Mucosa of rectum (tissue), 2 donors: ENCODE results near the gene DSG2.

Experiments
- H3K27ac ChIP-seq, 2 donors: one replicate each; pipeline ENCODE4 v1.7.0; 2013; ENCODE audit warnings: inconsistent platforms in 2 of 2, low read depth in 2 of 2, low read length in 2 of 2
- H3K27me3 ChIP-seq, 2 donors: one replicate each; pipeline ENCODE4 v1.7.0; 2013; ENCODE audit warnings: low read length in 2 of 2; ENCODE audit not compliant: control insufficient read depth in 2 of 2, insufficient read depth in 2 of 2
- H3K36me3 ChIP-seq, 2 donors: one replicate each; pipeline ENCODE4 v1.7.0; 2013; ENCODE audit warnings: low read length in 2 of 2; ENCODE audit not compliant: control insufficient read depth in 2 of 2, insufficient read depth in 2 of 2
- H3K4me1 ChIP-seq, 2 donors: one replicate each; pipeline ENCODE4 v1.7.0; 2013; ENCODE audit warnings: low read length in 2 of 2, mild to moderate bottlenecking in 1 of 2; ENCODE audit not compliant: control insufficient read depth in 2 of 2, insufficient read depth in 2 of 2
- H3K4me3 ChIP-seq, 2 donors: one replicate each; pipeline ENCODE4 v1.7.0; 2013; ENCODE audit warnings: low read length in 2 of 2
- H3K9ac ChIP-seq, 2 donors: one replicate each; pipeline ENCODE4 v1.7.0; 2013; ENCODE audit warnings: low read length in 2 of 2, low read depth in 1 of 2, mild to moderate bottlenecking in 1 of 2
- H3K9me3 ChIP-seq, 2 donors: one replicate each; pipeline ENCODE4 v1.7.0; 2013; ENCODE audit warnings: low read length in 2 of 2; ENCODE audit not compliant: control insufficient read depth in 2 of 2
- donor health status: healthy.
- donor health status: Normal muscosa, but diverticular disease.

DSG2 gene

DNA sequence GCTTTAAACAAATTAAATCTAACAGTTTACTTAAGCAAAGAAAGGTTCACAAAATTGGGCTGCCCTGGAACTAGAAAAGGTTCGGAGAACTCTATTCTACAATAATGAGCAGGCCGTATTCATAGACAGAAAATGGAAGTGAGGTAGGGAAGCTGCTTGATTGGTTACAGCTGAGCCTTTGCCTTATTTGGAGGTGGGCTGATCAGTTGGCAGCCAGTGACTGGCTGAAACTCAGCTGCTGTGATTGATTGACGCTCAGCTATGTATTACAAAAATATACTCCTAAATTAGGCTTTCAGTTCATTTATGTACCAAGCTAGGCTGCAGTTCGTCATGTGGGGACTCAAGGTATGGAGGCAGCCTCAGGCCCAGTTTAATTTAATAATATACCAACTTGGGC lies 51.4 kb downstream of the DSG2 start:
- Histone ChIP-seq H3K9ac (no peak overlapping the region), H3K9me3 (no peaks in the 10 kb centered on the region), H3K27ac (peak overlapping the region in 1 of 2 donors; percentile 56), H3K36me3 (peaks cover 16 to 21% of the 10 kb centered on the region in 2 donors), H3K4me3 (no peak overlapping the region), H3K4me1 (peaks cover 3 to 9% of the 10 kb centered on the region in 2 donors), H3K27me3 (no peaks in the 10 kb centered on the region)

DNA sequence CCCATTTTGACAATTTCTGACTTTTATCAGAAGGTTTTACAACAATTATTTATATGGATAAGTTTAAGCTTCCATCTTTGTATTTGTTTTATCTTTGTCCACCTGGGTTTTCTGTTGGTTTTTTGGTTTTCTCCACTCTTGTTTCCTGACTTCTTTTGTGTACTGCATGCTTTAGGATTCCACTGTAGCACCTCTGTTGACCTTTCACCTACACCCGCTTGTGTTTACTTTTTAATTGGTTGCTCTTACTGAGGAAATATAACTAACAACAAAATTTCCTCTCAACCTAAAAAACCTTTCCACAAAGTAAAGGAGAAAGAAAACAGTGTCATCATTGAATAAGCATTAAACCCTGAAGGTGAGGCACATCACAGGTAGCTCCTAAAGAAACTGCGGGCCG lies 53.9 kb downstream of the DSG2 start:
- H3K27me3 ChIP-seq: no peaks in the 10 kb centered on the region
- H3K9me3 ChIP-seq: no peaks in the 10 kb centered on the region
- no peak overlapping the region for H3K27ac ChIP-seq
- peaks cover 0 to 3% of the 10 kb centered on the region in 2 donors for H3K36me3 ChIP-seq
- H3K9ac ChIP-seq: no peak overlapping the region
- peaks cover 3 to 9% of the 10 kb centered on the region in 2 donors for H3K4me1 ChIP-seq
- H3K4me3 ChIP-seq: no peak overlapping the region

DNA sequence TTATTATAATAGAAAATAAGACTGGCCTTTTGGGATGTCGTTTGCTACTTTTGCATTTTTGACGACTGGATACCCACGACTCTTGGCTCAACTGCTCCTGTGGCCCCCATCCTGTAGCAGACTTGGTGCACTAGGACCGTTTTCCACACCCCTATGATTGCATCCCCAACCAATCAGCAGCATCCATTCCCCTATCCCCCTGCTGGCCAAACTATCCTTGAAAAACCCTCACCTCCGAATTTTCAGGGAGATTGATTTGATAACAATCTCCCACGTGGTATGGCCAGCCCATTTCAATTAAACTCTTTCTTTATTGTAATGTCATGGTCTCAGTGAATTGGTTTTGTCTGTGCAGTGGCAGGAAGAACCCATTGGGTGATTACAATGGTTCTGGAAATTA lies 55.8 kb downstream of the DSG2 start:
- no peaks in the 10 kb centered on the region for H3K27me3 ChIP-seq
- H3K27ac ChIP-seq: no peak overlapping the region
- H3K36me3 ChIP-seq: no peaks in the 10 kb centered on the region
- H3K4me3 ChIP-seq: no peak overlapping the region
- no peaks in the 10 kb centered on the region for H3K9me3 ChIP-seq
- H3K9ac ChIP-seq: no peak overlapping the region
- H3K4me1 ChIP-seq: peaks cover 3 to 6% of the 10 kb centered on the region in 2 donors

DNA sequence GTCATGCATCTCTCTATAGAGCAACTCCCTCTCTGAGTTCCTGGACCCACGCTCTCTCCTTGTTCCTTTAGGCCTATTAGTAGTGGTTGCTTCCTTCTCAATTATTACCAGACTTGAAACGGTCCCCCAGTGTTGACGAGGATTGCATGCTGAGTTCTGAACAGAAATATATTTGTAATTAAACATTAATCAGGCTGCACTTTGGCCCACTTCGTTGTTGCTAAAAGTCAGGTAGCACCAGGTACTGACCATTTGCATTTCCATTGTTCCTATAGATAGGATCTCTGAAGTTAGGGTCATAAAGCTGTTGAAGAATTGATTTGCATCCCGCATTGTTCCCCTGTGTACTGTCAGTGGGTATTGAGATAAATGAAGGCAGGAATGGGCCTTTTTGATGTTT lies 56.8 kb downstream of the DSG2 start:
- Histone ChIP-seq H3K4me3 (no peak overlapping the region), H3K4me1 (peaks cover 0 to under 1% of the 10 kb centered on the region in 2 donors), H3K9ac (no peak overlapping the region), H3K27ac (no peak overlapping the region), H3K9me3 (no peaks in the 10 kb centered on the region), H3K27me3 (no peaks in the 10 kb centered on the region), H3K36me3 (no peaks in the 10 kb centered on the region)

DNA sequence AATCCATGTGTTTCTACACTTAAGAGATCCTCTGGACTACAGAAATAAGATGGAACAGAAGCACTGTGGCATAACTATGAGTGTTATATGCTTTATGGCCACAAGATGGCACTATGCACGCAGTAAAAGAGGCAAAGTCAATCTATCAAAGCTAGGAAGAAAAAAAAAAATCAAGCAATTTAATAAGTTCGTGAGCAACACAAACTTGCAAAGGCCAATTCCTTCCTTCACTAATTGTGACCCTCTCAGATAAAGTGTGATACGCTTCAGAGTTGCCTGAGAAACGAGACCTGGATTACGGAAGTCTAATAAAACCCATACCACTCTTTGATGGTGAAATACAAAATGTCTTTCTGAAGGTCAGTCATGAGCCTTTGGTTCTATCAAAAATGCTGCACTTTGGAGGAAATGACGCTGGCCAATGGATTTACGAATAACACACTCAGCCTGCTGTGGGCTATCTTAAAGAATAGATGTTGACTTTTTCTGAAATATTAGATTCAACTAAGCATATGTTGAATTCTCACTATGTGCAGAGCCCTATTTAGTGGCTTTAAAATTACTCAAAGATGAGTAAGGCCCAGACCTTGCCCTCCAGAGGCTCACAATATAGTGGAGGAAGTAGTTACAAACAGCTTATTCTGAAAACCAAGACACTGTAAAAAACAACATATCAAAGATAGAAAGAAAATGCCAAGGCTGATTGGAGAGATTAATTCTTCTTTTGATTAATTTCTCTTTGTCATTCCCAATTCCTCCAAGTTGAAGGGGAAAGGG lies 58.2 kb downstream of the DSG2 start:
- no peak overlapping the region for H3K27ac ChIP-seq
- H3K4me1 ChIP-seq: no peaks in the 10 kb centered on the region
- H3K9me3 ChIP-seq: no peaks in the 10 kb centered on the region

DNA sequence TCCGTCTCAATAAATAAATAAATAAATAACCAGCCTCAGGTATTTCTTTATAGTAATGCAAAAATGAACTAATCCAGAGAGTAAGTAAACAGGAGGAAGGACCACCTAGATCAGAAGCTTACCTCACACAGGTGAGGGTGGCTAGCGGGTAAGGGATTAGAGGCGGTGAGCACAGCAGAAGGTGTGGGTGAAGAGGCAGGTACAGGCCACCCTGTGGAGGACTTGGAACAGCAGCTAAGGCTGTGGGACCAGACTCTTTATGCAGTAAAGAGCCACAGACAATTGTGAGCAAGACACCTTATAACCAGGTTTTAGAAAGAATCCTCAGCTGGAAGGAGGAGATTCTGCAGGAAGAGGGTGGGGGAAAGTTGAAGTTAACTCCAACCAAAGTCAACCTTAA lies 59.5 kb downstream of the DSG2 start:
- Histone ChIP-seq H3K9ac (no peak overlapping the region), H3K27me3 (no peaks in the 10 kb centered on the region), H3K36me3 (no peaks in the 10 kb centered on the region), H3K27ac (no peak overlapping the region), H3K4me3 (no peak overlapping the region), H3K9me3 (no peaks in the 10 kb centered on the region), H3K4me1 (no peaks in the 10 kb centered on the region)

More for the DNA sequence above, 58.2 kb downstream of the DSG2 start:
- no peaks in the 10 kb centered on the region for H3K36me3 ChIP-seq
- H3K9ac ChIP-seq: no peak overlapping the region
- no peaks in the 10 kb centered on the region for H3K27me3 ChIP-seq
- H3K4me3 ChIP-seq: no peak overlapping the region

DNA sequence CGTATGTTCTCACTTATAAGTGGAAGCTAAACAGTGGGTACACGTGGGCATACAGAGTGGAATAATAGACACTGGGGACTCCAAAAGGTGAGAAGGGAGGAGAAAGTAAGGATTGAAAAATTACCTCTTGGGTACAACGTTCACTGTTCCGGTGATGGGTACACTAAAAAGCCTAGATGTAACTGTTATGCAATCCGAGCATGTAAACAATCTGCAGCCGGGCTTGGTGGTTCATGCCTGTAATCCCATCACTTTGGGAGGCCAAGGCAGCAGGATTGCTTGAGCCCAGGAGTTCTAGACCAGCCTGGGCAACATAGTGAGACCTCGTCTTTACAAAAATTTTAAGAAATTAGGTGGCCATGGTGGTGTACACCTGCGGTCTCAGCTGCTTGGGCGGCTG lies 60.6 kb downstream of the DSG2 start:
- Histone ChIP-seq H3K9ac (no peak overlapping the region), H3K27me3 (no peaks in the 10 kb centered on the region), H3K4me3 (no peak overlapping the region), H3K27ac (no peak overlapping the region), H3K9me3 (no peaks in the 10 kb centered on the region), H3K36me3 (no peaks in the 10 kb centered on the region), H3K4me1 (no peaks in the 10 kb centered on the region)

DNA sequence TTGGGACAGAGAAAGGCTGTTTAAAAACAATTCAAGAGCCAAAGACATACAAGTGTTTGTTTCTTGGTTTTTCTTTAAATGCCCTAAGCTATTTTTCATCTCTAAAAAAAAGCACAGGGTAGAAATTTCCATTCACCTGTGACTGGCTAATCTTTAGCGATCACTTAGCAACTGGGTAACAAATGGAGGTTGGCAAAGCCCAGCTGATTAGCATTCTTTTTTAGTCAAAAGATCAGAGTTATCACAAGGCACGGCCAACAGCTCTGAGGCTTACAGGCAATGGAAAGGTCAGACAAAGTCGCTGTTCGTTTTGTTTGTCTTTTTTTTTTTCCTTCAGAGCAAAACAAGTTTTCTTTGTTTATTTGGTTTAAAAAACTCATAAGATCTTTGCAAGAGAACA lies 64.7 kb downstream of the DSG2 start:
- H3K9me3 ChIP-seq: no peaks in the 10 kb centered on the region
- no peak overlapping the region for H3K27ac ChIP-seq
- peaks cover 4 to 5% of the 10 kb centered on the region in 2 donors for H3K4me1 ChIP-seq
- H3K27me3 ChIP-seq: no peaks in the 10 kb centered on the region
- no peak overlapping the region for H3K9ac ChIP-seq
- no peaks in the 10 kb centered on the region for H3K36me3 ChIP-seq
- H3K4me3 ChIP-seq: no peak overlapping the region

DNA sequence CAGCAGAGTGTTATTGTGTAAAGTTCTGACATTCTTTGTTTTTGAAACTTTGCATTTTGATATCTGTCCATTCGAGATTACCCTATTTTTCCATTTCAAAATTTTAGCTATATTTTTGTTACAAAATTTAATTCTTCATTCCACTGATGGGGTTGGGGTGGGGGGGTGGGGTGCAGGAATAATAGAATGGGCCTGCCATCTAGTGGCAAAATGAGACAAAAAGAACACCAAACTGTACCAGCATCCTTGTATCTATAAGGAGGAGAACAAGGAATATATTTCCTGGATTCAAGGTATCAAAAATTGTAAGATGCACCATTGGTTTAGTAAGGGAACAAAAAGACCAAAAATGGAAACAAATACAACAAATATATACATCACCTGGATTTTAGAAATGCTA lies 65.8 kb downstream of the DSG2 start:
- Histone ChIP-seq H3K27ac (no peak overlapping the region), H3K9me3 (no peaks in the 10 kb centered on the region), H3K4me3 (no peak overlapping the region), H3K27me3 (no peaks in the 10 kb centered on the region), H3K36me3 (no peaks in the 10 kb centered on the region), H3K4me1 (peaks cover 4 to 5% of the 10 kb centered on the region in 2 donors), H3K9ac (no peak overlapping the region)

DNA sequence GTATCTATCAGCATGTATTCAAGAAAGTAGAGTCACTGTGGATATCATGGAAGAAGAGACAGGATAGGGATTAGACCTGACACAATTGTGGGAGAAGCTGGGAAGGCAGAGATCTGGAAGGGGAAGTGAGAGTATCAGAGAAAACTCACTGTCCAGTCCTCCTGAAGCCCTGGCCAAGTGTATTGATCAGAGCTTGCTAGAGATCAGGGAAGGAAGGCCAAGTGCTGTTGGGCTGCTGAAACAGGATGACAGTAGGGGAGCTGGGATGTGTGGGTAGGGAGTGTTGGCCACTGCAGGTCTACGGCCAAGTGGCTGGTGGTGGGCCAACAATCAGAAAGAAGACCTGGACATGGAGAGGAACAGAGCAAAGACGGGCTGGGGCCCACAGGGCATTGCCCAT lies 67.4 kb downstream of the DSG2 start:
- H3K36me3 ChIP-seq: no peaks in the 10 kb centered on the region
- H3K9me3 ChIP-seq: no peaks in the 10 kb centered on the region
- H3K4me1 ChIP-seq: peaks cover 4 to 5% of the 10 kb centered on the region in 2 donors
- no peaks in the 10 kb centered on the region for H3K27me3 ChIP-seq
- H3K9ac ChIP-seq: no peak overlapping the region
- H3K27ac ChIP-seq: peak overlapping the region in 1 of 2 donors; percentile 38
- H3K4me3 ChIP-seq: no peak overlapping the region
